Ascending aorta (tissue), 2 donors: ENCODE data around the gene GLTP. TPM values are rescaled to one million over a fixed set of nuclear protein-coding genes. Genes with fewer than 3 reads are reported as not detected.
"Not testable (repeated sequence)": the region's sequence is repeated elsewhere in the genome, so short reads cannot be mapped to it uniquely, and the experiment has no call there.

Experiments
- DNase-seq, 2 donors: peaks; one replicate each; pipeline ENCODE4 v3.0.0-alpha.2; 2019; ENCODE audit warnings: low spot score in 2 of 2
- H3K27ac ChIP-seq, 2 donors: fragments of 200-600 bp; sonication (generic); one replicate each; pipeline ENCODE4 v1.5.1; 2016 to 2017; ENCODE audit warnings: mild to moderate bottlenecking in 1 of 2
- H3K27me3 ChIP-seq: fragments of 200-600 bp; sonication (generic); one replicate; pipeline ENCODE4 v1.5.1; 2017
- H3K36me3 ChIP-seq, 2 donors: fragments of 200-600 bp; sonication (generic); one replicate each; pipeline ENCODE4 v1.5.1; 2016
- H3K4me1 ChIP-seq, 2 donors: fragments of 200-600 bp; sonication (generic); one replicate each; pipeline ENCODE4 v1.5.1; 2016 to 2017; ENCODE audit warnings: mild to moderate bottlenecking in 1 of 2
- H3K4me3 ChIP-seq, 2 donors: fragments of 200-600 bp; sonication (generic); one replicate each; pipeline ENCODE4 v1.5.1; 2016 to 2017; ENCODE audit warnings: mild to moderate bottlenecking in 1 of 2
- H3K9me3 ChIP-seq, 2 donors: fragments of 200-600 bp; sonication (generic); one replicate each; pipeline ENCODE4 v1.5.1; 2016
- CTCF ChIP-seq, 3 experiments: fragments of 200-600 bp in 2 of 3; fragments of 450-650 bp in 1 of 3; sonication (generic) in 2 of 3; IDR thresholded peaks; one replicate each; pipeline ENCODE4 v1.5.1; 2016 to 2019; ENCODE audit warnings: antibody characterized with exemption in 3 of 3, mild to moderate bottlenecking in 1 of 3, moderate library complexity in 1 of 3
- intact Hi-C: fragments of 100-400 bp; cut with DNase I; formaldehyde crosslinking; loops from one replicate; pipeline ENCODE4 v1.15.1; 2023
- total RNA-seq: library from RNA; depleted of rRNA; stranded (reverse); fragments of >200 nt; gene quantifications from one replicate; pipeline ENCODE4 v1.1.0, GENCODE V29; 2016

GLTP gene
- total RNA-seq, 1 donor from 2014 or later = 105 TPM

DNA sequence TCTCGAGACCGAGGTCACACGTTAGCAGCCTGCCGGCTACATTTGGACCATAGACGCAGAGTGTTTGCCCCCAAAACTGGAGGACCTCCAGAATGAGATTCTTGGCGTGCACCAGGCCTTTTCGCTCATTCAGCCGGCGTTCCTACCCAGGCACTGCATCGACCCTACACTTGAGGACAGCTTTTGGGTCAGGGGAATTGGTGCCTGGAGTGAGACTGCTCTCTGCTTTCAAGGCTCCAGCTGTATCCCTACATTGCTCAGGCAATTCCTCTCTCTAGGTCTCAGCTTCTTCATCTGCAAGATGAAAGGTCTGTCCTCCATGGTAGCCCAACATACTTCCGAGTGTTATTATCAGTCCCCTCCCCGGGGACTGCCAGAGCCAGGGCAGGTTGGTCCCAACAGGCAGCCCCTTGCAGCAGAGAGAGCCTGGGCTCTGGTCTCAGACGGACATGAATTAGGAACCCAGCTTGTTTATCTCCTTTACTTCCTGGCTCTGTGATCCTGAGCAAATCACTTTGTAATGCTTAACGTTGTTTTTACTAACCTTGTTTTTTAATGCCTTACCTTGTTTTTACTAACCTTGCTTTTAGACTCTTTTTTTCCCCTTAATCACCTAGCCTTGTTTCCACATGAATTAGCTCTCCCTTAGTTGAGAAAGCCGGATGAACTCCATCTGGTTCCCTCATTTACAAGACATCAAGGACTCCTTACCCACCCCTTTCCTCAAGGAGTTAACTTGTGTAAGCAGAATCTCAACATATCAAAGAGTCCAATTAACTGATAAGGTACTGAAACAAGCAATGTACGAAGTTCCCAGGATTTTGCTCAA lies 20.6 kb upstream of the GLTP start:
- Histone ChIP-seq H3K27ac (peak overlapping the region; percentile 69 to 71), H3K27me3 (no peaks in the 10 kb centered on the region), H3K4me3 (peak overlapping the region; percentile 79 to 97), H3K36me3 (peaks cover 26 to 29% of the 10 kb centered on the region in 2 donors), H3K4me1 (peaks cover 0 to 8% of the 10 kb centered on the region in 2 donors), H3K9me3 (no peaks in the 10 kb centered on the region)
- intact Hi-C loops = loop anchor here (5.0 kb wide), 1 partner anchor 96 kb away; the partner anchor contains the start of genes ANKRD13A and GIT2
- TF ChIP-seq CTCF (IDR thresholded peaks at IDR 0.05) = no peak
- no peak for DNase-seq

GRCh38 chr12:109899783-109900751 lies 19.7 kb upstream of the GLTP start, which contains the start of gene TCHP:
TCHP (plus strand) TSS chr12:109900274; CDS start chr12:109903027, 2,753 bp downstream.
- H3K27ac ChIP-seq = peak within 1 kb of the TSS; percentile 69 to 71
- peak in 2 of 3 experiments; percentile 4 to 34 for TF ChIP-seq CTCF (IDR thresholded peaks at IDR 0.05)
- no peaks in the 10 kb centered on the region for H3K9me3 ChIP-seq

GRCh38 chr12:109899345-109899744 lies 19.0 kb upstream of the GLTP start:
- Histone ChIP-seq H3K27ac (peak overlapping the region; percentile 69 to 71), H3K36me3 (peaks cover 12 to 13% of the 10 kb centered on the region in 2 donors), H3K4me3 (peak overlapping the region; percentile 79 to 97)
- H3K4me1 ChIP-seq, DNase-seq, intact Hi-C loops, H3K9me3 ChIP-seq, H3K27me3 ChIP-seq: not testable (repeated sequence)

More at GRCh38 chr12:109899783-109900751, 19.7 kb upstream of the GLTP start, which contains the start of gene TCHP:
- Histone ChIP-seq H3K36me3 (peaks cover 19 to 20% of the 10 kb centered on the region in 2 donors), H3K27me3 (no peaks in the 10 kb centered on the region), H3K4me1 (peaks cover 0 to 8% of the 10 kb centered on the region in 2 donors), H3K4me3 (peak within 1 kb of the TSS; percentile 79 to 97)
- intact Hi-C loops = loop anchor here (5.0 kb wide), 1 partner anchor 97 kb away; the partner anchor contains the start of genes ANKRD13A and GIT2
- DNase-seq = peak; percentile 37 to 92

DNA sequence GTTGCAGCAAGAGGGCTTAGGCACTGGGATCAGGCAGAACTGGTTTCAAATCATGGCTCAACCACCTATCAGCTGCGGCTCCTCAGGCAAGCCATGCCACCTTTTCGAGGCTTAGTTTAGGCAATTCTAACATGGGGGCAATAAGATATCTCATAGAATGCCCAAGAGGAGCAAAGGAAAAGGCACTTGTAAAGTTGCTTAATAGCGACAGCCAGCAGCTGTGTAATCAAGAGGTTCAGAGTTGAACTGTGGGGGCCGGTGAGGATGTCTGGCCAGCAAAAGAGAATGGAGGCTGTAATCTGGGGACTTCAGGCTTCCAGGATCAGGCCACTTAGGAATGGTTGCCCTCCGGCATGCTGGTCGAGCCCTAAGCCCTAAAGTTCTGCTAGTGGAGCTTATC lies 16.7 kb upstream of the GLTP start:
- intact Hi-C loops = no loop called here
- no peaks in the 10 kb centered on the region for H3K36me3 ChIP-seq
- no peak overlapping the region for H3K27ac ChIP-seq
- no peaks in the 10 kb centered on the region for H3K27me3 ChIP-seq
- DNase-seq = no peak
- no peak for TF ChIP-seq CTCF (IDR thresholded peaks at IDR 0.05)
- H3K4me3 ChIP-seq = no peak overlapping the region
- H3K4me1 ChIP-seq = peaks cover 0 to 8% of the 10 kb centered on the region in 2 donors
- no peaks in the 10 kb centered on the region for H3K9me3 ChIP-seq

GRCh38 chr12:109896188-109896587 lies 15.8 kb upstream of the GLTP start:
- intact Hi-C loops = no loop called here
- H3K4me1 ChIP-seq = peaks cover 0 to 6% of the 10 kb centered on the region in 2 donors
- H3K27ac ChIP-seq = no peak overlapping the region
- no peak for DNase-seq
- no peaks in the 10 kb centered on the region for H3K9me3 ChIP-seq
- H3K36me3 ChIP-seq = no peaks in the 10 kb centered on the region
- H3K27me3 ChIP-seq = no peaks in the 10 kb centered on the region
- TF ChIP-seq CTCF (IDR thresholded peaks at IDR 0.05) = no peak
- no peak overlapping the region for H3K4me3 ChIP-seq
